HG02973 (cell line): ENCODE data around the gene CCDC66.

Experiments
- ATAC-seq: cut with Tn5 transposase; IDR thresholded peaks from one replicate; pipeline ENCODE4 v1.9.1; 2021; ENCODE audit warnings: moderate library complexity; ENCODE audit not compliant: unreplicated experiment

Gene CCDC66

DNA sequence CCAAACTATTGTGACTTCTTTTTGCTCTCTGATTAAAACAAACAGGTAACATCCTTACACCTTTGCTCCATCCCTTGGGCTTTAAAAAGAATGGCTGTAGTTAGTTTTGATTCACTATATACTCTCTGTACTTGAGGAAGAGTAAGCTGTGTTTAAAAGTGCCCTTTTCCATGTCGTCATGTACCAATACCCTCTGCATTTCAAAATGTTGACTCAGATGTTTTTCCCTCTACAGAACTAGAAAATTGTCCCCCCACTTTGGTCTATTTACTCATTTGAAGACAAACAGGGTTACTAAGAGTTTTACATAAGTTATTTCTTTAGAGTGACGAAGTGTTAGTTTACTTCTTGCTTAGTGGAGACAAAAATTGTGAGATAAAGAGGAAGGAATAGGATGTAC is 63.4 kb downstream of the CCDC66 start:
- no peak for ATAC-seq

DNA sequence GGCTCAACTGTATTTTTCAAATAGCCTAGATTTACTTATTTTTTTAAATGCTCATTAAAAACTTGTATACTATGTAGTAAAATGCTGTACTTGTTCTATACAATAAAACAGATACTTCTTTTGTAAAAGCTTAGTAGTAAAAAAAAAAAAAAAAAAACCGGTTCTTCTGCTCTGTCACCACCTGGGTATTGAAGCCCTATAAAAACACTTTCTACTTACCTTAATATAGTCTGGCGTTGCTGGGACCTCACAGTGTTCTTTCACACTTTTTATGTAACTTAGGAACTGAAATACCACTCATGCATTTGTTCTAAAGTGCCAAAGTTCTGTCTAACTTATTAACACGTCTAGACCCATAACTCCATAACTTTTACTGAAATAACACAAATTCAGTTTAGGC is 64.7 kb downstream of the CCDC66 start:
- ATAC-seq = no peak

DNA sequence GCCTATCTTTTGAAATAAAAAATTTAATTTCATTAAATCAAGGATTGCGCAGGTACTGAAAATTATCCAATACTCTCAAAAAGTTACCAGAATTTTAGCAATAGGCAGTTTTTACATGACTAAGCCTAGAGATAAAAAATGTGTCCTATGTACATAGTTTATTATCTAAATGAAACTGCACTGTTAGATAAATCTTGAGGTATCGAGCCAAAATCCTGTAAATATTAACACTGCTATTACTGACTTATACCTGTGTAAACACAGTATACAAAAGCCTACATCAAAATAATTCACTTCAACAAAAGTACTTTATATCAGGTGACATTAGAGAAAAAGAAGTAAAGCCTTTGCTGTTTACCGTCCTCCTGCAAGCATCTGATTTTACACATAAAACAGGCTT is 65.4 kb downstream of the CCDC66 start:
- ATAC-seq = no peak

DNA sequence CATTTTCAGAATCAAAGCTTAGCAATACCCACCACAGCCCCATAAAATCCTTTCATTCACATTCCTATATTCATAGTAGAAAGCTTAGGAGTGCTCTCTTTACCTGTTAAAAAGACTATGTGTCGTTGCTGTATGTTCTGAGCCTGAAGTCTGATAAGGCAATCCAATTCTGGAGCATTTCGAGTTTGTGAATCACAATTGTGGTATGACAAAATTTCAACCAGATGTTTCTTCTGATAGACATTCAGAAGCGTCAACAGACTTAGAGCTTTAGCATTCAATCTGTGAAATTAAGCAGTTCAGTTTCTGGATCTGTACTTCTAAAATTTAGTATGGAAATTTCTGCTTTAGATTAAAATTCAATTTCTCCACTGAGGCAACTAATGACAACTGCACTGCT is 67.8 kb downstream of the CCDC66 start:
- no peak for ATAC-seq

DNA sequence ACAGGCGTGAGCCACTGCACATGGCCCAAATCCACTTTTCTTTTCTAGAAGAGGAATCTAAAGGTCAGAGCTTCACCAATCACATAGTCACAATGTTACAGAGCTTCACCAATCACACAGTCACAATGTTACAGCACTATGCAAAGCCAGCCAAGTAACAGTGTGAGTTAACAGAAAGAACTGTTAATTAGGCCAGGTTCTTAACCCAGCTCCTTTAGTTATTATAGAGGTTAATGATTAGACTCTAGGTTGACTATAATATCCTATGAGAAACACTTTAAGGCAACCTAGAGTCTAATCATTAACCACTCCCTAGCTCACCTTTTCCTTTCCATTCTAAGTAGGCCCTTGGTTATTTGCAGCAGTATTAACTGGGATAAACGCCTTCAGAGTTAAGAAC is 72.1 kb downstream of the CCDC66 start:
- no peak for ATAC-seq

DNA sequence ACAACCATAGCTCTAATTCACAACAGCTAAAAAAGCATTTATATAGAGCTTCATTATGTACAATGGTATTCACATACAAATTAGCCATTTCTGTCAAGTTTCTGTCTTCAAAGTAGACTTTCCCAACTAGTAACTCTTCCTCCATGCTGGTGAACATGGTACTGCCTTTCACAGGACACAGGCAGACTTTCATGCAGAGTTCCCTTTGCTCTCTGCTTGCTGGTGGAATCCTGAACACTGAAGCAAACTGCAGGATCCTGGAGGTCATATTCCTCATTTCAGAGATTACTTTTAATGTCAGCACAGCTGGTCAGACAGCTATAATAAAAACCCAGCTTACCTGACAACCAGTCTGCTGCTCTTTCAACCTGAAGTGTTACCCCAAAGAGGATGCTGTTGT is 72.5 kb downstream of the CCDC66 start:
- no peak for ATAC-seq

DNA sequence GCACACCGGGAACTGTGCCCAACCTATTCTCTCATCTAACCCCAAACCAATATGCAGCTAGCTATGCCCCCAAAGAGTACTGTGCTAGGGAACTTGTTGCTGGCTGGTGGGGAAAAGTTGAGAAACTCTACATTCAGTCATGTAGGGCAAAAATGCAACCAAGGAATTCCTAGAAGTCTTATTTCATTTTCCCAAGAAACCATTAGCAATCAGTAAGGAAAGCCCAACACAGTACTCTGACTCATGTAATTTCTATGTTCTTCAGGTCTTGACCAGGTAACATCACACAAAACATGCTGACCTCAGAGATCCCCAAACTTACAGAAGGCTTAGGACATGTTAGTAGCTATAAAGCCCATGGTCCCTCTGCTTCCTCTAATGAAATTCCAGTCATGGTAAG is 74.0 kb downstream of the CCDC66 start:
- ATAC-seq = no peak

DNA sequence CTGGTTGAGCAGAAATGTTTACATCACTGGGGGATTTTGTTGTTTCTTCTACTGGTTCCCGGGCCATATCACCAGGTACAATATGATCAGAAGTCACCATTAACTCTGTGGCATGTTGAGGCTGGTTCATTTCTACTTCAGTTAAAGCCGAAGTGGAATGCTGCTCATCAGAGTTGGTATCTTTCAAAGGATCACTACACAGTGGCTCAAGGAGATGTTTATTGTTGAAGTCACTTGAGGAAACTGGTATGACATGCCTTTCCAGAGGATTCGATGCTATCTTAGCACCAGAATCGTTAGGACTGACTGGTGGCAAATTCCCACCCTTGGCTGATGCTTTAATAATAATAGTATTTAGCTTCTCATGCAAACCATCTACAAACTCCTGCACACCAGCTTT is 76.2 kb downstream of the CCDC66 start:
- no peak for ATAC-seq

DNA sequence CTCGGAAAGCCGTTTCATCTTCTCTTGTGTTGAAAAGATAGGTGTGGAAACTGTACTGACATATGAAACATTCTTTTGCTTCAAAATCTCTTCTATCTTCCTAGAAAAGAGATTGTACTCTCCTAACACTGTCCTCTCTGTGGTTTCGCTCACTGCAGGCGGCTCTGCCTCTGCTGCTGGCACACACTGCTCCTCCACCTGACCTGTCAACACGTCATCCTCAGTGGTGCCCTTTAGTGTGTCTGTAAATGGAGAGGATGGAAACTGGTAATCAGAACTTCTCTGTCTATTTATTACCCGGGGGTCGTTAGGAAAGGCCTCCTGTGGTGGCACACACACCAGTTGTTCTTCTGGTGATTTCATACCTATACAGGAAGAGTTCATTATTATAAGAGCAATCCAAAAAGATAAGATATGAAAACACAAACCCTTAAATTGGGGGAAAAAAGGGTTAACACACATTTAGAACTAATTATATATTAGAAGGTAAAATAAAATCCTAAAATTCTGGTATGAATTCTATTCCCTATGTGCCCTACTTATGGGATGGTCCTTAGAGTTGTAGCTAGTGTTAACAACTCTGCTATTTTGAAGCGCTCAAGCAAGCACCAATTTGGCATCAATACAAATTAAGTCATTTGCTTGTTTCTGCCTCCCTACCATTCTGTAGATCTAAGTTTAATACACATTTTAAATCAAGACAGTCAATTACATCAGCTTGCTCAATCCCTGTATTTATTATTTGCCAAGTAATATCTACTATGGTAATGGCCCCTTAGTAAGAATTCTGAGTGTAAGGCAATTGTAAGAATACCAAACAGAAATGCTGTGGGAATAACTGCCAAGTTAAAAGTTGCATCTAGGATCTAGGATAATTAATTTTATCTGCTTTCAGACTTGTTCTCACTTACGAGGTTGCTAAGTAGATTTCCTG is 76.9 kb downstream of the CCDC66 start:
- no peak for ATAC-seq

DNA sequence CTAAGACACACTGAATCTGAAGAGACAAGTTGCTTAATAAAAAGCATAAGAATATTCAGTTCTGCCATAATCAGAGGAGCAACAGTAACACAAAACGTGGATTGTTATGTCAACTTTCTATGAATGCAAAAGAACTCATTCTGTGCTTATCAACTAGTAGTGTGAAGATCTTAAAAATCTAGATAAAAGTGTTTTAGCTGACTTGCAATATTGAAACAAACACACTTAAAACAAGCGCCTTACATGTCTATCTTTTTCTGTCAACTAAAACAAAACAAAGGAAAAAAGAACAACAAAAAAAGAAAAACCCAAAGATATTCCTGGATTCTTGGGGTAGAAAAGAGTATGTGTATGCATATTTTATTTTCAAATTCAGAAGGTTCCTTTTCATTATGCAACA is 88.4 kb downstream of the CCDC66 start:
- no peak for ATAC-seq

DNA sequence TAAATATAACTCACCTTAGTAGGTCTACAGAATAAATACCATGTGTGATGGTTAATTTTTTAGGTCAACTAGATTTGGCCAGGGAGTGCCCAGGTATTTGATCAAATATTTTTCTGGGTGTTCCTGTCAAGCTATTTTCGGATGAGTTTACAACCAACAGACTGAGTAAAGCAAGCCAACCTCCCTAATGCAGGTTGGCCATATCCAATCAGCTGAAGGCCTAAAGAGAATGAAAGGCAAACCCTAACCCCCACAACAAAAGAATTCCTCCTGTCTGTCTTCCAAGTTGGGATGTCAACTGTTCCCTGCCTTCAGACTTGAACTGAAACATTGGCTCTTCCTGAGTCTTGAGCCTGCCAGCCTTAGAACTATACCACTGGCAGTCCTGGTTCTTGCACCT is 97.5 kb downstream of the CCDC66 start:
- ATAC-seq = no peak

DNA sequence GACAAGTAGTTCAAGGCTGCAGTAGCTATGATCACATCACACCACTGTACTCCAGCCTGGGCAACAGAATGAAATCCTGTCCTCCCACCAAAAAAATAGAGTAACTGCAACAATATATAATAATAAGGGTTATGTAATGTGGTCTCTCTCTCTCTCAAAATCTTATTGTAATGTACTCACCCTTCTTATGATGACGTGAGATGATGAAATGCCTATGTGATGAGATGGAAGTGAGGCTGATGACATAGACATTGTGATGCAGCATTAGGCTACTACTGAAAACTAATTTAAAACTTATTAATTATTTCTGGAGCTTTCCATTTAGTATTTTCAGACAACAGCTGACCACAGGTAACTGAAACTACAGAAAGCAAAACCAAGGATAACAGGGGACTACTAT is 98.7 kb downstream of the CCDC66 start:
- ATAC-seq = no peak

DNA sequence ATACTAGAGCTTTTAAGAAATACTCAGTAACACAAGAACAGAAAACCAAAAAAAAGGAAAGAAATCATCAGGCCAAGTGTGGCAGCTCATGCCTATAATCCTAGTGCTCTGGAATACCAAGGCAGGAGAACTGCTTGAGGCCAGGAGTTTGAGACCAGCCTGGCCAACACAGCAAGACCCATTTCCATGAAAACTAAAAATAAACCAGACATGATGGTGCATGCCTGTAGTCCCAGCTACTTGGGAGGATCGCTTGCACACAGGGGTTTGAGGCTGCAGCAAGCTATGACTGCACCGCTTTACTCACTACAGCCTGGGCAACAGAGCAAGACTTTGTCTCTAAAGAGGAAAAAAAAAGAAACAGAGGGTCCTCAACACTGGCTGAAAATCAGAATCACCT is 107.8 kb downstream of the CCDC66 start:
- no peak for ATAC-seq

DNA sequence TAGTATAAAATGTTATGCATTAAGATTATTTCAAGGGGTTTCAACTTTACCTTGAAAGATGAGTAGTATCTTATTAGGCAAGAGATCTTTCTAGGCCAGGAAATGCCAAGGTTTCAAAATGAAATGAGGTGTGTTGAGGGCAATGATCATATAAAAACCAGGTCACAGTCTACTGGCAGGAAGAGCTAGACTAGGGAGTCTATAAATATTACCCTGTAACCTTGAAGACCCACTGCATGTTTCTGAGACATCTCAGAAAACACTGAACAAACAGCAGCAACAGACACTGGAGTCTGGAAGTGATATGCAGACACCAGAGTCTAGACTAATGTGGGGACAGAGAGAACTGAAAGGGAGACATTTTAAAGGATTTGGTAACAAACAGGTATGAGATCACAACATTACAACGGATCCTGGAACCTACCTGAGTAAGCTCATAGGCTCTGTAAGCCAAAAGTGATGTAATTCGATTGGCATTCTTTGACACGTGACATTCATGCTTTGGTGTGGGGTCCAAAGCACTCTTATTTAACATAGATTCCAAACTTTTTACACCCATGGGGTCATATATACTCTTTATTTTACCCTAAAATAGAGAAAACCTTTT is 111.1 kb downstream of the CCDC66 start:
- ATAC-seq = no peak
